GM18520 (cell line): ENCODE data around the gene PPP1R14C.

Experiments used
- ATAC-seq: cut with Tn5 transposase; IDR thresholded peaks from one replicate; pipeline ENCODE4 v1.9.1; 2021; ENCODE audit not compliant: unreplicated experiment

The PPP1R14C gene

DNA sequence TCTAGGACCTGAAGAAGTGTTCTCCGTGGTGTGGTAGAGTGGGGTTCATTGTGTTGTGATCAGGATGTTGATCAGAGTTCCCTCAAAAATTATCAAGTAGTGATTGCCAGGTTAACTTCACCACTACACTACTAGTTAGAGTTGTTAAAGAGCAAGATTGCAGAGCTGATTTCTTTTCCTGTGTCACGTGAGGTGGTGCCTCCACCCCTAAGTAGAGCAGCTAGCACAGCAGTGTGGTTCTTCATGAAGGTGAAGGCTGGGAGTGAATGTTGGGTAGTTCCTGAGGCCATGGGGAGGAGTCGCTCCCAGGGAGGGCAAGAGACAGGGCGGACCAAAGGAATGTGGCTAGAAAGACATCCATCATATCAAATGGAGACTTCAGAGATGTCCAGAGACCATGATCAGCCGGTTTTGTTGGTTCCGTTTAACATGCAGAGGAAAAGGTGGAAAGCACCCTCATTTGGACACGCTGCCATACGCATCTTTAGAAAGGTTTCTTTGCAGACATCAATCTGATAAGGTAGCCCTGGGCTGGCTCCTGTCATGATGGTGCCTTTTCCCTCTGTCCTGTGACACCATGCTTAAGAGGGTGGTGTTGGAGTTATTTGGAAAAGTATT, 146.7 kb downstream of the PPP1R14C start:
- ATAC-seq: no peak

DNA sequence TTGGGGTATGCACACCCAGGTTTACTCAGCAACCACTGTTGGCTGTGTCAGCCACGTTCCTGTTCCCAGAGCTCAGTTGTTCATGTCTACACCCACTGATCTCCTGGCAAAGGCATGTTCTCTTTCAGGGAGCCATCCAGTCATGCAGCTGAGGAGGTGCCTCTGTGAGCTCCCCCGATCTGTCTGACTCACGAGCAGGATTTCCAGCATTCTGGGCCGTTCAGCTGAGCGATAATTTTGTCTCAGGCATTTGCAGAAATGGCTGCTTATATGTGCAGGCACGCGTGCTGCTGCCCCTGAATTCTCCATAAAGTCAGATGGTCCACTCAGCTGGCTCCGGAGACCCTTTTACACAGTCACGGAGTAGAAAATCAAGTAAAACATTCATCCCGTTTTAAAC, 147.6 kb downstream of the PPP1R14C start:
- ATAC-seq: no peak

DNA sequence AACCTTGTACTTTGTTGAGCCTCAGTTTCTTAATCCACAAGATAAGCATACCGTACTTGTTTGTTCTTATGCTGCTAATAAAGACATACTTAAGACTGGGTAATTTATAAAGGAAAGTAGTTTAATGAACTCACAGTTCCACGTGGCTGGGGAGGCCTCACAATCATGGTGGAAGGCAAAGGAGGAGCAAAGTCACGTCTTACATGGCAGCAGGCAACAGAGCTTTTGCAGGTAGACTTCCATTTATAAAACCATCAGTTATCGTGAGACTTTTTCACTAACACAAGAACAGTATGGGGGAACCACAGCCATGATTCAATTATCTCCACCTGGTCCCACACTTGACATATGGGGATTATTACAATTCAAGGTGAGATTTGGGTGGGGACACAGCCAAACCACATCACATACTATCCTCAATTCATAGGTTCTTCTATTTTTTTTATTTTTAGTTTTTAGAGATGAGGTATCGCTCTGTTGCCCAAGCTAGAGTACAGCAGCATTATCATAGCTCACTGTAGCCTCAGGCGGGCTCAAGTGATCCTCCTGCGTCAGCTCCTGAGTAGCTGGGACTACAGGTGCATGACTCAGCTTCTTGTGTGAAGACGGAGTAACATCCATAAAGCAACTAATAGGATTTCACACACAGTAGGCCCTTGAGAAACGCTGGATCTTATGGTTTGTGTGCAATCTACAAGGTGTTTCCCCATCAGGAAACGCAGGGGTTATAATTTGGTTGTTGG, 149.3 kb downstream of the PPP1R14C start:
- no peak for ATAC-seq

DNA sequence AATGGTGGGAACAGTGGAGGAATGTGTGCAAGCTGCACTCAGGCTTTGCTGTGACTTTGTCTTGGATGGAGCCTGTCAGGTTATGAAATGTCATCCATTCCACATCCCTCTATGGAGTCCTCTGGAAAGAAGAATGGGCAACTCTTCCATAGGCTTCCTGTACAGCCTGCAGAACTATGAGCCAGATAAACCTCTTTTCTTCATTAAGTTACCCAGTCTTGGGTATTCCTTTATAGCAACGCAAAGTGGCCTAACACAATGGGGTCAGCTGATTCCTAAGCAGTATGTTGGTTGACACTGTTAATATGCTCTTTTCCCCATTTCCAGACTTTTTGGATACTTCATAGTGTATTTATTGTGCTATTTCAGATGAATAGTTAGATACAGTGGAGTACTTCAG, 150.2 kb downstream of the PPP1R14C start:
- ATAC-seq: no peak

DNA sequence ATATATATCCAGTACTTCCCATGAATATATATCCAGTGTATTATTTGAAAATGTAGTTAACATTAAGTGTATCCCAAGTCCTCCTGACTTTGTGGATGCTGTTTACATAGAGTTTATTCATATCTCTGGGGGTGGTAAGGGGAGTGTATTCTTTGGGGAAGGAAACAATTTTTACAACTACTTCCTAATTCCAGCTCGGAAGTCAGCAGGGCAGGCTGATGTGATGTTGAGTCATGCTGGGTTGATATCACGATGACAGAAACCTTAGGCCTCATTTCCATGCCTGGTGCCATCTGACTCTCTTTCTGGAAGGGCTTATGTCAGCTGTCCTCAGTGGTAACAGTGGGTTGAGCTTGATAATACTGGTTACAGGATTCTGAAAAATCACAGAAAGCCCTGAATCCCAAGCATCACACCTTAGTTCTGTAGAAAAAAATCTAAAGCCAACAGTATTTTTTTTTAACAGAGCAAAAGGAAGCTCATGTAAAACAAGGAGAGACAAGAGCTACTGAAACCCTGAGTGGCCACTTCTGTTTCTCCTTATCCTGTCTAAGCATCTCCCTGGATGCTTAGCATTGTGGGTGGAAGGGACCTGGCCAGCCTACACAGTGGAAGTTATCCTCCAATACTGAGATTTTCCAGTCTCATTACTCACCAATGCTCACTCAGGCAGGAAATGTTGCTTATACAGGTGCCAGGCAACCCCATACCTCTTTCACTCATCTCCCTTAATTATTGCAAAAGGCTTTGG, 150.8 kb downstream of the PPP1R14C start:
- ATAC-seq: no peak

DNA sequence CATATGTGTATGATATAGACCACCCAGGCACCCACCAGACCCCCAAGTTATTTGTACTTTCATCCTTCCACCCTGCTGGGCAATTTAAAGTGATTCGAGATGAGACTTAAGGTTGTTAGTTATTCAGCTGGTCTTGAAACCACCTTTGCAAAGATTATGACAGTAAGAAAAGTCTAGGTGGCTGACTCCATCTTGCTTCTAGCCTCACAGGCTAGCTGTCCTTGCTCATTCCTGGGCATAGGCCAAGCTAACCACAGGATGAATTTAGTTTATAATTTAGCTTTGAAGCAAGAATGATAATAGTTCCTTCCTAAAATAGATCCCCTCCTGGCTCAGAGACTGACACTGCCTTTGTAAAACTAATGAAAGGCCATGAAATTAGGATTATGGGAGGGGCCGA, 154.0 kb downstream of the PPP1R14C start:
- no peak for ATAC-seq

DNA sequence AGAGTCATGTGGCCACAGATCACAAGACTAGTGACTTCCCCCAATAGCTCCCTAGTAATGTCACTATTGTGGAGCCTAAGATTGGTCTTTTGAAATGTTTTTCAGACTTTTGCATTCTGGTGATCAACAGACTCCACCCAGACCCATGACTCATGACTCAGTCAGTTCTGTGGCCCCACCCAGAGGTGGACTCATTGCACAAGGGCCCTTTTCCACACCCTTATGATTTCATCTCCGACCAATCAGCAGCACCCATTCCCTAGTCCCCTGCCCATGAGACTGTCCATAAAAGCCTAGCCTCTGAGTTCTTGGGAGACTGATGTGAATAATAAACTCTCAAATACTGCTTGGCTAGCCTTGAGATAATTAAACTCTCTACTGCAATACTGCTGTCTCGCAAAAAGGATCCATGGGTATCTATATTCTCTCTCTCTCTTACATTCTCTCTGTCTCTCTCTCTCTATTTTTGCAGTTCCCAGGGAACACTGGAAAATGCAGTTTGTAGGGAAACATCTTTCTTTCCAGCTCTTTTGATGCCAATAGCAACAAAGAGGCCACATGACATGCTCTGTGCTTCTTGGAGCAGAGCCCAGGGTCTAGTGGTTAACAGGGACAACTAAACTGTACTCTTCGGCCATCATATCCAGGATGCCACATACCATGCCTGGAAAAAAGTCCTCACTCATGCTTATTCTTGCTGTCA, 154.6 kb downstream of the PPP1R14C start:
- ATAC-seq: no peak

DNA sequence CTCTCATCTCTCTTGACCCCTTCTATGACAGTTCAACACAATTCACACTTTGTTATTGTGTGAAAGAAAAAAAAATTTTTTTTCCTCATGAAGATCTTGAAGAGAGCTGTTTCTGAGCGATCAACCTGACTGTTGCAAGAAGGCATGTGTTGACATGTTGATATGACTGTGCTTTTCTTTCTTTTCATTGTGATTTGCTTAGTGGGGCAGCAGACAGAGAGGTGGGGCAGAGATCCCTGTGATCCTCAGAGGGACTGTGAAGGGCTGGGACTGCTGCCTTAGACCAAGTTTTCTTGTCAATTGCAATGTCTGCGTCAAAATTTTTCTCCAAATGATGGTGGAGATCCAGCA, 155.2 kb downstream of the PPP1R14C start:
- ATAC-seq: no peak

DNA sequence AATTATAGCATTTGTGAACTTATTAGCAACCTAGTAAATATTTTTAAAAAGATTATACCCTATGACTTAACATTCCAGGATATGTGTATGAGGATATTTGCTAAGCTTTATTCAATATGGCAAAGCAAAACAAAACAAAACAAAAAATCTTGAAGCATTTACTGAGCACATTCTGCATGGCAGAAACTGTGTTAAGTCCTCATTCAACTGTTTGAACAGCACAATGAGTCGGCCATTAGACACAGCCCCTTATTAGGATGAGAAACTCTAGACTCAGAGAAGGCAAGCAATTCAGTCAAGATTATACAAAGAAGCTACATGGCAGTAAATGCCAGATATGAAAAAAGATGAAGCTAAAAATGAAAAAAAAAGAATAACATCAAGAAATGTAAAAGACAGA, 155.8 kb downstream of the PPP1R14C start:
- ATAC-seq: no peak
